ENCODE results near the gene BEST2.
A peak's percentile ranks its signal among the peaks of the same experiment; 100 is the strongest.

Gene BEST2

DNA sequence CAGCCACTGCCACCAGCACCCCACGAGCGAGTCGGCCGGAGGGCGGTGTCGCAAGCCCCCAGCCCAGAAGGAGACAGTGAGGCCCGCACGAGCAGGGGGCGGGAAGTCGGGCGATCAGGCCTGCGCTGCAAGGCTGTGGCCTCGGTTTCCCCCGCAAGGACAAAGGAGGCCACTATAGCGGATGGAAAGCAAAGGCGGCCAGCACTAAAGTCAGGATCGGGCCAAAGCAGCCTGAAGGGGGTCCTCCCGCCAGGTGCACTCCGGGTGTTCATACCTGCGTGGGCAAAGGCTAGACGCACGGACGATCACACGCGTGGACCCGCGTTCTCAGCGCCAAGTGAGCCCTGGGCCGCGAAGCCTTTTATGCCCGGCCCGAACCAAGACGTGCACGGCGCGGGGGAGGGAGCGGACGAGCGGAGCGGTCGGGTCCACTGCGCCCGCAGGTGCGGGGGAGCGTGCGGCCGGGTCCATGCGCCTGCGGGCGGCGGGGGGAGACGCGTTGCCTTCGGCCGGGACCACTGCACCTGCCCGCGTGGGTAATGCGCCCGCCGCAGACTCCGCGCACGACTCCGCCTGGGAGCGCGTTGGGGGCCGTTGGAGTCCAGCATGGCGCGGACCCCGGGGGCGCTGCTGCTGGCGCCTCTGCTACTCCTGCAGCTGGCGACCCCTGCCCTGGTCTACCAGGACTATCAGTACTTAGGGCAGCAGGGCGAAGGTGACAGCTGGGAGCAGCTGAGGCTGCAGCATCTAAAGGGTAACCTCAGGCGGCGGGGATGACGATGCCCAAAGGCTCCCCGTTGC lies 50.1 kb downstream of the BEST2 start, which contains the start of the genes PRDX2 and THSD8:
Gene PRDX2 (minus strand): TSS at position 335 of the 801 bp plus-strand sequence. CDS start 539 bp downstream, outside the sequence.
Gene THSD8 (plus strand): TSS at position 604 of the 801 bp plus-strand sequence. CDS start 3 bp downstream, at position 607.
- DNase-seq (ENCODE audit: low read depth) = no peak
- in situ Hi-C loops (cut with HindIII; ENCODE audit: low sequenced_read_pairs) = no loop called here
- peak within 1 kb of the TSS; percentile 88 for H3K4me3 ChIP-seq (ENCODE audit: low read depth, low read length)
- TF ChIP-seq, protein P1, sequence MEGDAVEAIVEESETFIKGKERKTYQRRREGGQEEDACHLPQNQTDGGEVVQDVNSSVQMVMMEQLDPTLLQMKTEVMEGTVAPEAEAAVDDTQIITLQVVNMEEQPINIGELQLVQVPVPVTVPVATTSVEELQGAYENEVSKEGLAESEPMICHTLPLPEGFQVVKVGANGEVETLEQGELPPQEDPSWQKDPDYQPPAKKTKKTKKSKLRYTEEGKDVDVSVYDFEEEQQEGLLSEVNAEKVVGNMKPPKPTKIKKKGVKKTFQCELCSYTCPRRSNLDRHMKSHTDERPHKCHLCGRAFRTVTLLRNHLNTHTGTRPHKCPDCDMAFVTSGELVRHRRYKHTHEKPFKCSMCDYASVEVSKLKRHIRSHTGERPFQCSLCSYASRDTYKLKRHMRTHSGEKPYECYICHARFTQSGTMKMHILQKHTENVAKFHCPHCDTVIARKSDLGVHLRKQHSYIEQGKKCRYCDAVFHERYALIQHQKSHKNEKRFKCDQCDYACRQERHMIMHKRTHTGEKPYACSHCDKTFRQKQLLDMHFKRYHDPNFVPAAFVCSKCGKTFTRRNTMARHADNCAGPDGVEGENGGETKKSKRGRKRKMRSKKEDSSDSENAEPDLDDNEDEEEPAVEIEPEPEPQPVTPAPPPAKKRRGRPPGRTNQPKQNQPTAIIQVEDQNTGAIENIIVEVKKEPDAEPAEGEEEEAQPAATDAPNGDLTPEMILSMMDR (IDR thresholded peaks at IDR 0.05; ENCODE audit: low read depth, low read length, missing control alignments) = peak; percentile 9

DNA sequence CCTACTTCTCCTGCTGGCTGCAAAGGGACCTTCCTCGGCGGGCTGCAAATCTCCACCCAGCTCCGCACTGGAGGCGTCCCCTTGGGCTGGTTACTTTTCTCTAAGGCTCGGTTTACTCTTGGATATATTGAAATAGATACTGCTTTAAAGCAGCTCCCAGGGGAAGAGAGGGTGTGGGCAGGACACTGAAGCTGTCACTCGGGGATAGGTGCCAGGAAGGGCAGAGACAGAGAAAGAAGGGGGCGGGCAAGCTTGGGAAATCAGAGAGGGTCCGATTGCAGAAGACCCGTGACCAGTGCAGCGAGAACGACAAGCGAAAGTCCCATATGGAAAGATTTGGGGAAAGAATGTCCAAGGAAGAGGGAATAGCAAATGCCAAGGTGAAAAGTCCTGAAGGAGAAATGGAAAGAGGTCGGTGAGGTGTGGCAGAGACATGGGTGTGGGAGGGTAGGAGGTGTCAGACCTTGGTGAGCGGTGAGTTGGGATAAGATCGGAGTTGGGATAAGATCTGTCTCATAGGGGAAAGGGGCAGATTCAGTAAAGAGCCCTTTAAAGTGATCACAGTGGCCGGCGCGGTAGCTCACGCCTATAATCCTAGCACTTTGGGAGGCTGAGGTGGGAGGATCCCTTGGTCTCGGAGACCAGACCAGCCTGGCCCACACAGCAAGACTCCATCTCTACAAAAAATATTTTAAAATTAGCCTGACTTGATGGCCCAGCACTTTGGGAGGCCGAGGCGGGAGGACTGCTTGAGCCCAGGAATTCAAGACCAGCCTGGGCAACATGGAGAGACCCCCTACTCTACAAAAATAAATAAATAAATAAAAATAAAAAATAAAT lies 50.9 kb downstream of the BEST2 start:
- TF ChIP-seq, protein P1 (IDR thresholded peaks at IDR 0.05; ENCODE audit: low read depth, low read length, missing control alignments) = no peak
- peak overlapping the region; percentile 88 for H3K4me3 ChIP-seq (ENCODE audit: low read depth, low read length)
- in situ Hi-C loops (cut with HindIII; ENCODE audit: low sequenced_read_pairs) = no loop called here
- no peak for DNase-seq (ENCODE audit: low read depth)

DNA sequence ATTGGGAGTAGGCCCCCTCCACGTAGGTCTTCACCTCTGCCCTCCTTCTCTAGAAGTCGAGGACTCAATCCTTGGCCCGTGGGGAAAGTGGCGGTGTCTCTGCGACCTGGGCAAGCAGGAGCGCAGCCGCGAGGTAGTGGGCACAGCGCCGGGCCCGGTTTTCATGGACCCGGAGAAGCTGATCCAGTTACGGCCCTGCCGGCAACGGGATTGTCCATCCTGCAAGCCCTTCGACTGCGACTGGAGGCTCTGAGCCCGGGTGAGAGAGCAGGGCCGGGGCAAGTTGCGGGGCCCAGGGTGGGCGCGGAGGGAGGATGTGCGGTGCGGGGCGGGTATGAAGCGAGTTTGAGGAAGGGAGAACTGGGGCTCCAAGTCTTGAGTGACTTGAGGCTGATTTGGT lies 52.5 kb downstream of the BEST2 start:
- TF ChIP-seq, protein P1 (IDR thresholded peaks at IDR 0.05; ENCODE audit: low read depth, low read length, missing control alignments) = no peak
- H3K4me3 ChIP-seq (ENCODE audit: low read depth, low read length) = no peak overlapping the region
- in situ Hi-C loops (cut with HindIII; ENCODE audit: low sequenced_read_pairs) = no loop called here
- no peak for DNase-seq (ENCODE audit: low read depth)

DNA sequence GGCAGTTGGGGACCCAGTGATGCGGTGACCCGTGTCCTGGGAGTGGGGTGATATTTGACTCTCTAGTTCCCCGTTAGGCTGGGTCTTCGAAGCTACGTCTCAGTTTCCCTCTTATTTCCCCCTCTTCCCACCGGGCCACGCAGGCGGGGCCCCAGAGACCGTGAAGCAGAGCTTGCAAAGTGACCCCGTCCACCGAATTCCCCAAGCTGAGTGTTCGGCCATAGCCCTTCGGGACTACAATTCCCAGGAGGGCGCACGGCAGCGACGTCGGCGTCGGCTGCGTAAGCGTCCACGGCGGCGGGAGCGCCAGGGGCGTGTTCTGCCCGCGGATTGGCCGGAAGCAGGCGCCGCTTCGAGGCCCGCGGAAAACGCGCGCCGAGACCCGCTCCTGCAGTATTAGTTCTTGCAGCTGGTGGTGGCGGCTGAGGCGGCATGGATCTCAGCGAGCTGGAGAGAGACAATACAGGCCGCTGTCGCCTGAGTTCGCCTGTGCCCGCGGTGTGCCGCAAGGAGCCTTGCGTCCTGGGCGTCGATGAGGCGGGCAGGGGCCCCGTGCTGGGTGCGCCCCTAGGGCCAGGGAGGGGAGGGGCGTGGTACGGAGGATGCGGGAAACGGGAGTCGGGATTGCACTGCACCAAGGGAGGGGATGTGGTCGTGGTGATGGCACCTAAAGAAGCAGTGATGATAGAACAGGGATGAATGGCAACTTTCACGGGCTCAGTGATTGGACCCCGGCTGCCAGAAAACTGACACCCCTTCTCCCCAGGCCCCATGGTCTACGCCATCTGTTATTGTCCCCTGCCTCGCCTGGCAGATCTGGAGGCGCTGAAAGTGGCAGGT lies 54.9 kb downstream of the BEST2 start, which contains the start of gene RNASEH2A:
Gene RNASEH2A (plus strand): TSS at position 343 of the 840 bp plus-strand sequence. CDS start 90 bp downstream, at position 433.
- in situ Hi-C loops (cut with HindIII; ENCODE audit: low sequenced_read_pairs) = no loop called here
- TF ChIP-seq, protein P1 (IDR thresholded peaks at IDR 0.05; ENCODE audit: low read depth, low read length, missing control alignments) = no peak
- H3K4me3 ChIP-seq (ENCODE audit: low read depth, low read length) = peak within 1 kb of the TSS; percentile 64
- peak; percentile 73 for DNase-seq (ENCODE audit: low read depth)

All from astrocyte of the cerebellum (primary cell).